ENCODE data around the gene GAB1. TPM values are rescaled to one million over a fixed set of nuclear protein-coding genes. Genes with fewer than 3 reads are reported as not detected.

The GAB1 gene
- total RNA-seq, 1 experiment from 2014 or later = 46.9 TPM

DNA sequence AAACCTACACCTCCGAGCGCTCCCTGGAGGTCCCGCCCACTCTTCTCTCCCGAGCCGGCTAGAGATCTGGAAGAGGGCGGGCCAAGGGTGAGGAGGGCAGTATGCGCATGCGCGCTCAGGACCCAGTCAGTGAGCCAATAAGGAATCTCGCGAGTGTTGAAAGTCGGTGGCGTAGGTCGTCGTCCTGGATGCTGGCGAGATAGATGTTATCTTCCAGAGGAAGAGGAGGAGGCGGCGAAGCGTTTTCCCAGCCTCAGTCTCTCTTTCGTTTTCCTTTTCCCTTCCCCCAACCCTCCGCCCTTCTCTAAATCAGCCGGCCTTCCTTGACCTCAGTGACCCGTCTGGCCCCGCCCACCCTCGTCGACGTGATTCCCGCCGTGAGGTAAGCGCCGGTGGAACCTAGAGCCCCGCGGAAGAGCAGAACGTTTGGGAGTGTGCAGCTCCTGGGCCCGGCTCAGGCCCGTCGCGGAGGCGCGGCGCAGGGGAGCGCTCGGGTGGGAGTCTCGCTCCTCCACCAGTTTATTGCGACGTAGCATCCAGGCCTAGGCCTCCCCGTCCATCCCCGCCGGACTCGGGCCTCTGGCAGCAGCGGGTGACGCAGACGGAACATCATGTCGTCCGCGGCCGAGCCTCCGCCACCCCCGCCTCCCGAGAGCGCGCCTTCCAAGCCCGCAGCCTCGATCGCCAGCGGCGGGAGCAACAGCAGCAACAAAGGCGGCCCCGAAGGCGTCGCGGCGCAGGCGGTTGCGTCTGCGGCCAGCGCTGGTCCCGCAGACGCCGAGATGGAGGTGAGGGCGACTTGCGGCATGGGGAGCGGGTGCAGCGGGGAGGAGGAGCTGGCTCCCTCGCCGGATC, 176.9 kb downstream of the GAB1 start, which contains the start of gene SMARCA5:
Gene SMARCA5, plus strand, starts transcription at position 389 of the 855 bp plus-strand sequence. Its CDS starts 223 bp downstream, at position 612.
- peaks cover 6% of the 10 kb centered on the region for H3K4me1 Mint-ChIP-seq (ENCODE audit: low read depth, unreplicated experiment)
- Histone ChIP-seq H3K4me3 (ENCODE audit: low read depth, low read length) (peak within 1 kb of the TSS; percentile 97), H3K9me3 (no peaks in the 10 kb centered on the region), H3K36me3 (ENCODE audit: control insufficient read depth, insufficient read depth, low read length) (no peaks in the 10 kb centered on the region), H3K4me1 (0 out of 2 replicates have a peak, but pooled peaks cover 10% of the 10 kb centered on the region), H3K27me3 (replicated peaks; ENCODE audit: control insufficient read depth, insufficient read depth, low read length) (no peaks in the 10 kb centered on the region)
- peaks cover 31% of the 10 kb centered on the region for H3K36me3 Mint-ChIP-seq (ENCODE audit: insufficient read depth, unreplicated experiment)
- intact Hi-C loops (cut with micrococcal nuclease; ENCODE audit: unreplicated experiment) = loop anchor here (1.0 to 2.0 kb wide), 3 partner anchors 46 to 419 kb away; partner anchors contain the start of gene USP38
- peak within 1 kb of the TSS; percentile 96 for H3K27ac Mint-ChIP-seq (ENCODE audit: unreplicated experiment)
- peak within 1 kb of the TSS; percentile 96 for H3K4me3 Mint-ChIP-seq (ENCODE audit: unreplicated experiment)
- no peaks in the 10 kb centered on the region for H3K27me3 Mint-ChIP-seq (ENCODE audit: insufficient read depth, unreplicated experiment)
- TF ChIP-seq, protein P1, sequence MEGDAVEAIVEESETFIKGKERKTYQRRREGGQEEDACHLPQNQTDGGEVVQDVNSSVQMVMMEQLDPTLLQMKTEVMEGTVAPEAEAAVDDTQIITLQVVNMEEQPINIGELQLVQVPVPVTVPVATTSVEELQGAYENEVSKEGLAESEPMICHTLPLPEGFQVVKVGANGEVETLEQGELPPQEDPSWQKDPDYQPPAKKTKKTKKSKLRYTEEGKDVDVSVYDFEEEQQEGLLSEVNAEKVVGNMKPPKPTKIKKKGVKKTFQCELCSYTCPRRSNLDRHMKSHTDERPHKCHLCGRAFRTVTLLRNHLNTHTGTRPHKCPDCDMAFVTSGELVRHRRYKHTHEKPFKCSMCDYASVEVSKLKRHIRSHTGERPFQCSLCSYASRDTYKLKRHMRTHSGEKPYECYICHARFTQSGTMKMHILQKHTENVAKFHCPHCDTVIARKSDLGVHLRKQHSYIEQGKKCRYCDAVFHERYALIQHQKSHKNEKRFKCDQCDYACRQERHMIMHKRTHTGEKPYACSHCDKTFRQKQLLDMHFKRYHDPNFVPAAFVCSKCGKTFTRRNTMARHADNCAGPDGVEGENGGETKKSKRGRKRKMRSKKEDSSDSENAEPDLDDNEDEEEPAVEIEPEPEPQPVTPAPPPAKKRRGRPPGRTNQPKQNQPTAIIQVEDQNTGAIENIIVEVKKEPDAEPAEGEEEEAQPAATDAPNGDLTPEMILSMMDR (IDR thresholded peaks at IDR 0.05; ENCODE audit: insufficient read depth in 1 of 2, low read depth in 1 of 2, low read length in 1 of 2, severe bottlenecking in 1 of 2, unreplicated experiment in 1 of 2) = no peak
- ChIA-PET POLR2A (interaction anchor here (0.5 to 1.0 kb wide), 7 partner anchors 11 to 1756 kb away, joined by 3 to 11 read pairs (median 4); partner anchors contain the start of gene USP38), CTCF (no interaction called here)
- TSS peak; percentile 31 for BruUV-seq (replicated peaks)
- peak; percentile 96 to 98 for DNase-seq
- H3K9me3 Mint-ChIP-seq (ENCODE audit: unreplicated experiment) = no peaks in the 10 kb centered on the region

DNA sequence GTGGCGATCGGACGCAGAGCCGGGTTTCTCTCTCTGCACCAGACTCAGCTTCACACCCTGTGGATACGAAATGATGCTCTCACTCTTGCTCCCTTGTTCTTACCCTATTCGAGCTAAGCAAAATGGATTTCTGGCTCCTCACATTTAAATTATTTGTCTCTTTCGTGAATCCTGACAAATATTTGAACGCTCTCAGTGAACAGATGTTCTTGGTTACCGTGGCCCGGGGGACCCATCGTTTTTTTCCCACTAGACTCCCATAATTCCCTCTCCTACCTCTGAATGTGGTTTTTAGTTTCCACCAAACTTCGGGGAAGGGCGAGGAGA, 177.5 kb downstream of the GAB1 start:
- Histone ChIP-seq H3K4me1 (0 out of 2 replicates have a peak, but pooled peaks cover 10% of the 10 kb centered on the region), H3K4me3 (ENCODE audit: low read depth, low read length) (peak overlapping the region; percentile 97), H3K27me3 (replicated peaks; ENCODE audit: control insufficient read depth, insufficient read depth, low read length) (no peaks in the 10 kb centered on the region), H3K9me3 (no peaks in the 10 kb centered on the region), H3K36me3 (ENCODE audit: control insufficient read depth, insufficient read depth, low read length) (no peaks in the 10 kb centered on the region)
- BruUV-seq (replicated peaks) = no TSS peak
- Mint-ChIP-seq H3K9me3 (ENCODE audit: unreplicated experiment) (no peaks in the 10 kb centered on the region), H3K27me3 (ENCODE audit: insufficient read depth, unreplicated experiment) (no peaks in the 10 kb centered on the region), H3K4me1 (ENCODE audit: low read depth, unreplicated experiment) (peaks cover 6% of the 10 kb centered on the region), H3K27ac (ENCODE audit: unreplicated experiment) (peak overlapping the region; percentile 96), H3K36me3 (ENCODE audit: insufficient read depth, unreplicated experiment) (peaks cover 36% of the 10 kb centered on the region), H3K4me3 (ENCODE audit: unreplicated experiment) (peak overlapping the region; percentile 96)
- intact Hi-C loops (cut with micrococcal nuclease; ENCODE audit: unreplicated experiment) = no loop called here
- TF ChIP-seq, protein P1 (IDR thresholded peaks at IDR 0.05; ENCODE audit: insufficient read depth in 1 of 2, low read depth in 1 of 2, low read length in 1 of 2, severe bottlenecking in 1 of 2, unreplicated experiment in 1 of 2) = no peak
- CTCF ChIA-PET = no interaction called here
- POLR2A ChIA-PET = interaction anchor here (0.6 to 0.7 kb wide), 3 partner anchors 72 to 1755 kb away, joined by 4 to 11 read pairs (median 6); no protein-coding TSS in a partner anchor
- no peak for DNase-seq

DNA sequence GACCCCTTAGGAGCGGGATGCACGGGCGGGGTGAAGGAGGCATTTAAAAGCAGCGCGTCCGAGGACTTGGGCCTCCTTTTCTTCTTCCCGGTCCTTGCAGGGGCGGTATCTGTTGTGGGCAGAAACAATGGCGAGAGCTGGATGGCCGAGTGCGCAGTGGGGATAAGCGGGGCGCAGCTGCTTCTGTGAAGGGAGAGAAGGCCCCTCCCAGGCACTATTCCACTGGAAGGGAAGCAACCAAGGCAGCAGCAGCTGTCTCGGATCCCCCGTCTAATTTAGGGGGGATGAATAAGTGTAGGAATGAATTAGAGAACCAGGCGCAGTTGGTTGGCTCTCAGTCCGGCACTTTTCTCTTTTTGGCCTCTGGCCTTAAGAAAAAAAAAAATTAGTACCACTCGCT, 177.8 kb downstream of the GAB1 start:
- Histone ChIP-seq H3K27me3 (replicated peaks; ENCODE audit: control insufficient read depth, insufficient read depth, low read length) (no peaks in the 10 kb centered on the region), H3K9me3 (no peaks in the 10 kb centered on the region), H3K4me1 (0 out of 2 replicates have a peak, but pooled peaks cover 10% of the 10 kb centered on the region), H3K36me3 (ENCODE audit: control insufficient read depth, insufficient read depth, low read length) (no peaks in the 10 kb centered on the region), H3K4me3 (ENCODE audit: low read depth, low read length) (peak overlapping the region; percentile 97)
- peak overlapping the region; percentile 96 for H3K4me3 Mint-ChIP-seq (ENCODE audit: unreplicated experiment)
- no peaks in the 10 kb centered on the region for H3K9me3 Mint-ChIP-seq (ENCODE audit: unreplicated experiment)
- peak; percentile 33 to 51 for DNase-seq
- TF ChIP-seq, protein P1 (IDR thresholded peaks at IDR 0.05; ENCODE audit: insufficient read depth in 1 of 2, low read depth in 1 of 2, low read length in 1 of 2, severe bottlenecking in 1 of 2, unreplicated experiment in 1 of 2) = no peak
- CTCF ChIA-PET = no interaction called here
- H3K36me3 Mint-ChIP-seq (ENCODE audit: insufficient read depth, unreplicated experiment) = peaks cover 40% of the 10 kb centered on the region
- peak overlapping the region; percentile 96 for H3K27ac Mint-ChIP-seq (ENCODE audit: unreplicated experiment)
- POLR2A ChIA-PET = interaction anchor here (0.6 to 0.7 kb wide), 3 partner anchors 72 to 1755 kb away, joined by 4 to 11 read pairs (median 6); no protein-coding TSS in a partner anchor
- BruUV-seq (replicated peaks) = no TSS peak
- no peaks in the 10 kb centered on the region for H3K27me3 Mint-ChIP-seq (ENCODE audit: insufficient read depth, unreplicated experiment)
- H3K4me1 Mint-ChIP-seq (ENCODE audit: low read depth, unreplicated experiment) = peaks cover 6% of the 10 kb centered on the region
- intact Hi-C loops (cut with micrococcal nuclease; ENCODE audit: unreplicated experiment) = no loop called here
